Adrenal gland (tissue), 5 donors: ENCODE results near the gene TIMM13.
"Not testable (repeated sequence)": the region's sequence is repeated elsewhere in the genome, so short reads cannot be mapped to it uniquely, and the experiment has no call there.

Experiments
- CTCF ChIP-seq, 6 experiments: fragments of 450-650 bp in 4 of 6; fragments of 200-600 bp in 2 of 6; sonication (generic) in 1 of 6; IDR thresholded peaks; 1 replicate in 5 of 6; 2 replicates in 1 of 6; pipeline versions ENCODE4 v1.5.1 to v1.8.0; 2016 to 2021; ENCODE audit warnings: antibody characterized with exemption in 6 of 6, mild to moderate bottlenecking in 2 of 6, moderate library complexity in 1 of 6
- POLR2A ChIP-seq, 2 donors: fragments of 450-650 bp; IDR thresholded peaks; one replicate each; pipeline ENCODE4 v1.6.1; 2017; ENCODE audit warnings: antibody characterized with exemption in 2 of 2, mild to moderate bottlenecking in 2 of 2, moderate library complexity in 1 of 2
- donor health status: DM: no; HTN: no; CAD: no.

- not testable (repeated sequence) for TF ChIP-seq CTCF, POLR2A (IDR thresholded peaks at IDR 0.05)
These were observed 42.5 kb upstream of the TIMM13 start for GRCh38 chr19:2469915-2470200.
